Spleen (tissue), 7 donors: ENCODE data around the gene ABCC8.

Source experiments
- CTCF ChIP-seq, 11 experiments: fragments of 200-600 bp in 7 of 11; fragments of 450-650 bp in 4 of 11; sonication (generic) in 4 of 11; IDR thresholded peaks in 8 of 11; conservative IDR thresholded peaks in 3 of 11; 1 replicate in 7 of 11; 2 replicates in 4 of 11; pipeline versions ENCODE4 v1.4.0 to v1.8.0; 2016 to 2021; ENCODE audit warnings: antibody characterized with exemption in 11 of 11, inconsistent platforms in 4 of 11, mild to moderate bottlenecking in 1 of 11
- POLR2A ChIP-seq, 3 donors: fragments of 450-650 bp; IDR thresholded peaks; one replicate each; pipeline ENCODE4 v1.5.1; 2017; ENCODE audit warnings: antibody characterized with exemption in 3 of 3, mild to moderate bottlenecking in 1 of 3
- donor health status: DM: no; HTN: no; CAD: no; lungs with moderate emphysema.
- donor health status: DM: no; HTN: no; CAD: no.
- donor health status: DM: no; HTN: no; CAD: no.

DNA sequence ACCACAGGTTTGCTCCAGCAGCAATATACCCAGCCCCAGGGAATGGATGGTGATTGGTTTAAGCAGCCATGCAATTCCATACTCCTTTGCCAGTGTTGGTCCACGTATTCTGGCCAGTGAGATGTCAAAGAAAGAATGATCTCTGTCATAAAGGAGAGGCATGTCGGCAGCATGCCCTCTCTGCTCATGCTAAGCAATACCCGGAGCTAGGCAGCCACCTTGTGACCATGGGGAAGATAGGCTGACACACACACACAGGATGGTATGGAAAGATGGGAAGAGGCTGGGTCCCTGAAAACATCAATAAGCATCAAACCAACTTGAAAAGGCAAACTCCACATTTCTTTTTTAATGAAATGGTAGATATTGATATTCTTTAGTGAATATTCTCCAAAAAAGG, 5.1 kb downstream of the ABCC8 start:
- TF ChIP-seq POLR2A (IDR thresholded peaks at IDR 0.05) (no peak), CTCF (IDR thresholded peaks at IDR 0.05 in 8 of 11, conservative IDR thresholded peaks at IDR 0.05 in 3 of 11) (no peak)
